ENCODE data around the gene METTL25.

GRCh38 chr12:82525616-82526015 is 167.3 kb downstream of the METTL25 start:
- no peak for TF ChIP-seq CTCF (IDR thresholded peaks at IDR 0.05; ENCODE audit: low read length)
- TF ChIP-seq EZH2phosphoT487 (IDR thresholded peaks at IDR 0.05; ENCODE audit: low read length): no peak
- no peak for TF ChIP-seq EZH2 (optimal IDR thresholded peaks at IDR 0.05; ENCODE audit: low read depth, low read length)
